Heart left ventricle (tissue), 16 donors: ENCODE measurements around the gene XPA. TPM values are rescaled to one million over a fixed set of nuclear protein-coding genes. Genes with fewer than 3 reads are reported as not detected.

ENCODE experiments used
- ATAC-seq, 4 donors: fragments of 200-7000 bp; cut with Tn5 transposase; one replicate each; pipeline ENCODE4 v1.9.1; 2020 to 2022; ENCODE audit warnings: moderate library complexity in 4 of 4, mild to moderate bottlenecking in 3 of 4, moderate number of reproducible peaks in 1 of 4
- DNase-seq, 5 donors: peaks; one replicate each; pipeline ENCODE4 v3.0.0-alpha.2; 2020
- H3K27ac ChIP-seq, 12 donors: fragments of 200-600 bp; sonication (generic) in 4 of 12; one replicate each; pipeline versions ENCODE4 v1.5.0 to v1.8.0; 2016 to 2022; ENCODE audit warnings: mild to moderate bottlenecking in 2 of 12
- H3K27me3 ChIP-seq, 9 donors: fragments of 200-600 bp; sonication (generic) in 2 of 9; one replicate each; pipeline versions ENCODE4 v1.5.1 to v1.8.0; 2016 to 2022; ENCODE audit warnings: mild to moderate bottlenecking in 3 of 9
- H3K36me3 ChIP-seq, 9 donors: fragments of 200-600 bp; sonication (generic) in 2 of 9; one replicate each; pipeline versions ENCODE4 v1.5.0 to v1.8.0; 2018 to 2022; ENCODE audit warnings: mild to moderate bottlenecking in 2 of 9
- H3K4me1 ChIP-seq, 12 donors: fragments of 200-600 bp; sonication (generic) in 4 of 12; one replicate each; pipeline versions ENCODE4 v1.5.0 to v1.8.0; 2016 to 2022; ENCODE audit warnings: mild to moderate bottlenecking in 3 of 12
- H3K4me3 ChIP-seq, 12 donors: fragments of 200-600 bp; sonication (generic) in 4 of 12; one replicate each; pipeline versions ENCODE4 v1.5.0 to v1.8.0; 2017 to 2022; ENCODE audit warnings: mild to moderate bottlenecking in 9 of 12, moderate library complexity in 4 of 12
- H3K9me3 ChIP-seq, 12 donors: fragments of 200-600 bp; sonication (generic) in 4 of 12; one replicate each; pipeline versions ENCODE4 v1.5.0 to v1.8.0; 2016 to 2022; ENCODE audit warnings: mild to moderate bottlenecking in 1 of 12
- POLR2A ChIP-seq, 2 donors: fragments of 450-650 bp; IDR thresholded peaks; one replicate each; pipeline ENCODE4 v1.6.1; 2017; ENCODE audit warnings: antibody characterized with exemption in 2 of 2, mild to moderate bottlenecking in 2 of 2, moderate library complexity in 2 of 2
- WGBS, 4 donors: extraction: QIAGEN DNeasy Blood & Tissue Kit in 2 of 4; methylation state at CpG; one replicate each; pipeline versions ENCODE4 v1.1.5 to v1.1.7; 2013 to 2018; 5-methylcytosine and 5-hydroxymethylcytosine counted together
- intact Hi-C, 10 donors: fragments of 100-400 bp; cut with DNase I; formaldehyde crosslinking; loops; one replicate each; pipeline versions ENCODE4 v1.11.1 to v1.14.2; 2022
- polyA plus RNA-seq, 2 donors: library from polyadenylated mRNA; stranded (reverse); fragments of 200-250 nt; gene quantifications; one replicate each; pipeline ENCODE4 v1.2.3, GENCODE V29; 2013
- total RNA-seq, 9 donors: library from RNA; depleted of rRNA in 2 of 9; stranded (reverse); fragments of >200 nt in 2 of 9; fragmentation: NEBNext Ultra II Directional in 3 of 9; extraction: Animal tissue kit (Norgen Biotek cat#: 25700) in 3 of 9; gene quantifications; one replicate each; pipeline versions ENCODE4 v1.1.0 to v1.2.4, GENCODE V29; 2016 to 2023
- TF ChIP-seq, protein P1 (sequence below), 12 donors: fragments of 200-600 bp; sonication (generic) in 4 of 12; IDR thresholded peaks; one replicate each; pipeline versions ENCODE4 v1.5.0 to v1.8.0; 2018 to 2022; ENCODE audit warnings: antibody characterized with exemption in 12 of 12, mild to moderate bottlenecking in 5 of 12
- donor health status: ischemic (EF 13 %, LVEDD 7.1; RV severe dilation, severe dysfunction).
- donor health status: healthy with polysubstance abuse.
- donor health status: DM: no; HTN: yes; CAD: no.
- donor health status: DM: no; HTN: no; CAD: no.
- donor health status: ischemic (EF 25% LVEDD 6.9; RV normal size, moderate dysfunction).
- donor health status: ischemic (EF 25% LVEDD 5.7; RV mildly dilated, moderate dysfunction).
- donor health status: healthy.
- donor health status: DM: yes; HTN: yes; CAD: no.
- donor health status: ischemic (EF 35%, LVEDD 5.7; RV mildly dilated, moderate dysfunction).
- donor health status: nonischemic (EF 11% LVEDD 7.7; RV severe dilation, severe dysfunction).
- donor health status: DM: yes; HTN: yes; CAD: no.
- donor health status: PGD.
- donor health status: ischemic (EF 29% LVEDD 5.4; RV normal size, mild dysfunction).
- donor health status: nonischemic (EF 23%, LVEDD 6.1; RV moderate dilation, normal function).

The XPA gene
- total and polyA plus RNA-seq, 11 donors = 4.0 to 12.1 (median 9.0) TPM

DNA sequence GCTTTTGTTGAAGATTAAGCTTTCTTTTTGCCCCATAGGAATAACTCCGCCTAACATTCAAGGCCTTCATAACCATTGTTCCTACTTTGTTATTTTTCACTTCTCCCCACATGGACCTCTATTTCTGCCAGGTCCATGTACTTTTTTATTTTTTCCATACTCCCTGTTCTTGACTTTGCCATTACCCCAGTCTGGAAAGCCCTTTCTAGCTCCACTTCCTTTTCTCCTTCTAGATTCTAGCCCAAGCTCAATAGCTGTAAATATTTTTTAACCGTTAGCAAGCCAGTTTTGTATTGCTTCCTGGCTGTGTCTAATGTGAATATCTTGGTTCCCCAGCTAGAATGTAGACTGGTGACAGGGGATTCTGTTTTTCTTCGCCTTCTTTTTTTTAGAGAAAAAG, 37.4 kb downstream of the XPA start:
- Histone ChIP-seq H3K4me3 (no peak overlapping the region), H3K36me3 (peaks cover 0 to 100% (median 99%) of the 10 kb centered on the region in 9 donors), H3K27ac (peak overlapping the region in 1 of 12 donors; percentile 53), H3K9me3 (no peaks in the 10 kb centered on the region), H3K4me1 (peaks cover 0 to 16% (median 0%) of the 10 kb centered on the region in 12 donors), H3K27me3 (no peaks in the 10 kb centered on the region)
- no peak for TF ChIP-seq POLR2A (IDR thresholded peaks at IDR 0.05)
- TF ChIP-seq, protein P1, sequence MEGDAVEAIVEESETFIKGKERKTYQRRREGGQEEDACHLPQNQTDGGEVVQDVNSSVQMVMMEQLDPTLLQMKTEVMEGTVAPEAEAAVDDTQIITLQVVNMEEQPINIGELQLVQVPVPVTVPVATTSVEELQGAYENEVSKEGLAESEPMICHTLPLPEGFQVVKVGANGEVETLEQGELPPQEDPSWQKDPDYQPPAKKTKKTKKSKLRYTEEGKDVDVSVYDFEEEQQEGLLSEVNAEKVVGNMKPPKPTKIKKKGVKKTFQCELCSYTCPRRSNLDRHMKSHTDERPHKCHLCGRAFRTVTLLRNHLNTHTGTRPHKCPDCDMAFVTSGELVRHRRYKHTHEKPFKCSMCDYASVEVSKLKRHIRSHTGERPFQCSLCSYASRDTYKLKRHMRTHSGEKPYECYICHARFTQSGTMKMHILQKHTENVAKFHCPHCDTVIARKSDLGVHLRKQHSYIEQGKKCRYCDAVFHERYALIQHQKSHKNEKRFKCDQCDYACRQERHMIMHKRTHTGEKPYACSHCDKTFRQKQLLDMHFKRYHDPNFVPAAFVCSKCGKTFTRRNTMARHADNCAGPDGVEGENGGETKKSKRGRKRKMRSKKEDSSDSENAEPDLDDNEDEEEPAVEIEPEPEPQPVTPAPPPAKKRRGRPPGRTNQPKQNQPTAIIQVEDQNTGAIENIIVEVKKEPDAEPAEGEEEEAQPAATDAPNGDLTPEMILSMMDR (IDR thresholded peaks at IDR 0.05) = no peak
- WGBS, 4 donors = 64 to 95% (median 92%) methylated on average over 3 of the region's 3 CpGs
- ATAC-seq (no peak), DNase-seq (no peak)
- intact Hi-C loops = no loop called here

DNA sequence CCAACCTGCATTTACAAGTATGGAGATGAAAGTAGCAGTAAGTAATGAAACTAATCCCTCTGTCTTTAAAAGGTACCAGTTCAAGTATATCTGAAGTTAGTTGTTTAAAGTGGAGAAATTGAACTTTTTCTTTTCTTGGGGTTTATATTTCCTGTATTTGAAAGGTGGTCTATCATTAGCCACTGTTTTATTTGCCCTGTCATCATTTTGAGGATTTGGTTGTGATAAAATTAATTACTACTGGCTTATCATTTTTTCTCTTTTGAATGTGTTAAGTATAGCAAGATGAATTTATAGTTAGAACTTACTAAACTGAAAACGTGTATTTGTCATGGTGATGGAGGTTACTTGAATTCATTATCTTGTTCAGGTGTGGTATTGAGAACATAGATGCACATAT, 38.4 kb downstream of the XPA start:
- WGBS, 4 donors = 75 to 89% (median 83%) methylated on average over 1 of the region's 1 CpG
- intact Hi-C loops = no loop called here
- Histone ChIP-seq H3K27ac (no peak overlapping the region), H3K36me3 (peaks cover 0 to 100% (median 99%) of the 10 kb centered on the region in 9 donors), H3K4me3 (no peak overlapping the region), H3K4me1 (peaks cover 0 to 16% (median 0%) of the 10 kb centered on the region in 12 donors), H3K9me3 (no peaks in the 10 kb centered on the region), H3K27me3 (no peaks in the 10 kb centered on the region)
- ATAC-seq (no peak), DNase-seq (no peak)
- TF ChIP-seq, protein P1 (IDR thresholded peaks at IDR 0.05) = no peak
- no peak for TF ChIP-seq POLR2A (IDR thresholded peaks at IDR 0.05)

DNA sequence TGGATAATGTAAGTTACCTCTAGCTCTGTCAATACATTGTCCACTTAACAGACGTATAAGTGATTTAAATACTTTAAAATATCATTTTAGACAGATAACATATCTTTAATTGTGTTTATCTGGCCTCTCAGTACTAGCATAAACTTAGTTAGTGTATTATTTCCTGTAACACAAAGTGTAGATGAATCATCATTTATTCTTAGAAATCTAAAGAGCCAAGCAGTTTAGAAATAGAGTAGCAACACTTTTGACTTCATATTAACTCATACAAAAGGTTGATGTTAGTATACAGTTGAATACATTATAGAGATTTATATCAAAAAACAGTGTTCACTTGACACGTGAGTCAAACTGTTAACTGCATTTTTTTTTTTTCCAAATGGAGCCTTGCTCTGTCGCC, 45.5 kb downstream of the XPA start:
- 56 to 66% (median 62%) methylated on average over 3 of the region's 3 CpGs for WGBS, 4 donors
- H3K4me1 ChIP-seq = peaks cover 0 to 11% (median 0%) of the 10 kb centered on the region in 12 donors
- H3K36me3 ChIP-seq = peaks cover 0 to 100% (median 97%) of the 10 kb centered on the region in 9 donors
- DNase-seq = no peak
- H3K4me3 ChIP-seq = no peak overlapping the region
- no peaks in the 10 kb centered on the region for H3K27me3 ChIP-seq
- peak in 1 of 4 donors; percentile 81 for ATAC-seq
- no peaks in the 10 kb centered on the region for H3K9me3 ChIP-seq
- H3K27ac ChIP-seq = peak overlapping the region in 4 of 12 donors; percentile 0 to 9 (median 4)
- no peak for TF ChIP-seq POLR2A (IDR thresholded peaks at IDR 0.05)
- TF ChIP-seq, protein P1 (IDR thresholded peaks at IDR 0.05) = no peak
- intact Hi-C loops = no loop called here

DNA sequence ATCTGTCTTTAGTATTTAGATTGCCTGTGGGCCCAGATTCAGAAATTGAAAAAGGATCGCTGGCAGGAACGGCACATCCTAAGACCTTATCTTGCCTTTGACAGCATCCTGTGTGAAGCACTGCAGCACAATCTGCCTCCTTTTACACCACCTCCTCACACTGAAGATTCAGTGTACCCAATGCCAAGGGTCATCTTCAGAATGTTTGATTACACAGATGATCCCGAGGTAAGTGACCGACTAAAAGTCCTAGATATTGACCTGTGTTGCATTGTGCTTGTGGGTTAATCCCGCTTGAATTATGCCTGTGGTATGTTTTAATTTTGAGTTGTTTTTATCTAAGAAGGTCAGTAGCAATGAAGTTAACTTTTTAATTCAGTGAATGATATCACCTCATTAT, 49.1 kb downstream of the XPA start:
- Histone ChIP-seq H3K36me3 (peaks cover 0 to 100% (median 97%) of the 10 kb centered on the region in 9 donors), H3K27ac (no peak overlapping the region), H3K27me3 (no peaks in the 10 kb centered on the region), H3K4me3 (no peak overlapping the region), H3K9me3 (no peaks in the 10 kb centered on the region), H3K4me1 (peaks cover 0 to 11% (median 0%) of the 10 kb centered on the region in 12 donors)
- ATAC-seq = no peak
- WGBS, 4 donors = 77 to 87% (median 81%) methylated on average over 5 of the region's 5 CpGs
- DNase-seq = no peak
- TF ChIP-seq, protein P1 (IDR thresholded peaks at IDR 0.05) = no peak
- no peak for TF ChIP-seq POLR2A (IDR thresholded peaks at IDR 0.05)
- intact Hi-C loops = no loop called here
